NCI-H774 (cell line): ENCODE data around the gene CHRNA3.
"Not testable (repeated sequence)": the region's sequence is repeated elsewhere in the genome, so short reads cannot be mapped to it uniquely, and the experiment has no call there.

Source experiments
- DNase-seq: peaks from one replicate; lab custom pipeline; 2025; lab: John Stamatoyannopoulos, UW

The CHRNA3 gene

DNA sequence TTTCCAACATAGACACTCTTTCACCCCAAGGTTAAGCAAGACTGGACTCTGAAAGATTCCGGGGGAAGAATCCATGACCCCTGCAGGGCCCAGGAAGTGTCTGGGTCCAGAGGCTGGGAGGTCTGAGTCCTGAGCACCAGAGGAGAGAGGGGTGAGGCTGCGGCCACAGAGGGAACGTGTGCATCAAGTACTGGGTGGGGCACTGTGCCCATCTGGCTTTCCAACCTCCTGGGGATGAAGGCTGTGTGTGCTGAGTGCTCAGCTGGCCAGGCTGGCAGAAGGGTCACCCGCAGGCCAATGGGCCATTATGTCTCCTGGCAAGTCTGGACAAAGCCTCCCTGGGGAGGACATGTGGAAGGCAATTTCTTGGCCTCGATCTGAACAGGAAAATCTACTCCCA is 3.3 kb downstream of the CHRNA3 start:
- DNase-seq: no peak

DNA sequence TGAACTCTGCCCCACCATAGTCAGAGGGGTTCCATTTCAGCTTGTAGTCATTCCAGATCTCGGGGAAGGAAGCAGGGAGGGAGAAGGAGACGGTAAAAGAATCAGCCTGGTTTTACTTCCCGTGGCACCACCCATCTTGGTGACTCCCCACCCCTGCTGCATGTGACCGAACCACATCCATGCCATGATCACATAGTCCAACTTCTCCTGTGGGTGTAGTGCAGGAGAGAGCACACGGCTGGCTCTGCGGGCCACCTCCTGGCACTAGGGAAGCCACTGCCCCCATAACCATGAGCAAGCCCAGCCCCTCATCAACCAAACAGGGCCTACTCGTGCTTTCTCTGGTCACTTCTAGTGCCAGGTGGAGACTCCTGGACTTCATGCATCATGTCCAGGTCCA is 3.7 kb downstream of the CHRNA3 start:
- DNase-seq: no peak

DNA sequence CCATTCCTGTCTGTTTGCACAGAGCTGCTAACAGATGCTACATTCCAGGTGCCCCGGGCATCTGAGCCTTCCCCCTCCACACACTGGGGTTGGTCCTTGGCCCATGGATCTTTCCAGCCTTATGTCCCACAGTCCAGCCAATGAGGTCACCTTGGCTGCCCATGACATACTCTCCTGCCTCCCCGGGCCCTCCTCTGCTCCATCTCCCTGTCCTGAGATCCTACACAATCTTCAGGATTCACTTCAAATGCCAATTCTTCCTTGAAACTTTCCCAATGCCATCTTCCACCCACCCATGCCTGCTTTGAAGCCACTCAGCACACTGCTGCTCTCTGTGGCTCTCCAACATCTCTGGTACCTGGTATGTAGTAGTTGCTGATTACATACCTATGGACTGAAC is 4.3 kb downstream of the CHRNA3 start:
- DNase-seq: no peak

DNA sequence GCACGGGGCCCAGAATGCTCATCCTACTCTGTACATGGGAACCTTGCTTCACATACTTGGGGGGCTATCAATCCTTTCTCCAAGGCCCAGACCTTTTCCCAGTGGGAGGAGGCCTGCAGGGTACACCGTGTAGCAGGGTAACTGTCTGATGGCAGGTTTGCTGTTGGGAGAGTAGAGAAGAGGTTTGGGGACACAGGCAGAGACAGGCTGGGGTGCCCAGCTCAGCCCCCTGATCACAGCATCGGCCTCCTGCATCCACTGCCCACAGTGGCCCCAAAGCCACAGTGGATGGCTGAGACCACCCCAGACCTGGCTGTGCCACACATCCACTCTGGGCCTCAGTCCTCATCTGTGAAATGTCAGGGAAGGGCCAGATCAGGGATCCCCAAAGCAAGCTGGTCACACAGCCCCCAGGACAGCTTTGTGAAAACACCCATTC is 5.6 kb downstream of the CHRNA3 start:
- no peak for DNase-seq

- no peak for DNase-seq
Observed at GRCh38 chr15:78614021-78614420, 6.8 kb downstream of the CHRNA3 start.

- DNase-seq: not testable (repeated sequence)
Observed at GRCh38 chr15:78609551-78609950, 11.2 kb downstream of the CHRNA3 start.

- DNase-seq: no peak
Observed at GRCh38 chr15:78605680-78606079, 15.1 kb downstream of the CHRNA3 start.

DNA sequence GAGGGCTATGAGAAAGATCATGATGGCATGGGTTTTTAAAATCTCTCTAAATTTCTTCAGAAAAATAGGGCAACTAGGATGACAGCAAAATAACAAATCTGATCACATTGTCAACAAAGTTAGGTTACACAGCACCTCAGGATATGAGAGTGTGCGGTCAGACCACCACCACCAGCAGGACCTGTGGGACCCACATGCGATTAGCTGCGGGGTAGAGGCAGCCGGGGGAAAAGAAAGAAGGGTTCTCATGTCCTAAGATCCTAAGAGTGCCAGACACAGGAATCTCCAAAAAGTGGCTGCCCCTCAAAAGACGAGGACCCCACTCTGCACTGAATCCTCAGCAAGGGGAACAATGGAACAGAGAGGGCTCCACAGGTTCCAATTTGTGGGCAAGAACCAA is 15.6 kb downstream of the CHRNA3 start:
- no peak for DNase-seq

GRCh38 chr15:78604420-78604819 is 16.4 kb downstream of the CHRNA3 start:
- DNase-seq: no peak

DNA sequence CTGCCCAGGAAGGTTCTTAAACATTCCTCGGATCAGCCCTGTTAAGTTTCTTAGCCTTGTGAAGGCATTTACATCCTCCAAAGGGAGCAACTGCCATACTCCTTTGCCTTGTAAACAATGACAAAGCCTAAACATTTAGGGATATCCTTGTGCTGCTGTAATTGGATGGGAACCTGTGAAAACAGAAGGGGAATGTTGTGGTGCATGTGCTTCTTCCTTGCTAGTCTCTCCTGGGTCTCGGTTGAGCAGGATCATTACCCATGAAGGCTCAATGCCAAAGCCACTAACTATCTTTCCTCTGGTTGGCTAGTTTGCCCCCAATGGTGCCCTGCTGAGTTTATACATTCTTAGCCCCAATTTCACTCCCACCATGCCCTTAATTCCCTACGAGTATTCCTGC is 17.3 kb downstream of the CHRNA3 start:
- DNase-seq: no peak

DNA sequence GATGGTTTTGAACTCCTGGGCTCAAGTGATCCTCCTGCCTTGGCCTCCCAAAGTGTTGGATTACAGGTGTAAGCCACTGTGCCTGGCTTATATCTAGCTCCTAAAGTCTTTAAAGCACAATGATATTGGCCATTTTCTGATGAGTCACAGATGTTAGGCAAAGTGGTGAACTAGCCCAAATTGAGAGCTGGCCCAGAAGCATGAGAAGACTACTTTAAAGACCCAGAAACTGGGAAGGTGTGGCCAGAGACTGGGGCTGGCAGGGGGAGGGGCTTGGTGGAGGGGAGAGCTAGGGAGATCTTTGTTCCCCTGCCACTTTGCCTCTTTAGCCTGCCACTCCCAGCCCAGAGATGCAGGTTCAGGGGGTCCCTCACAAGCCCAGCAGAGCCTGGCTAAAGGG is 21.6 kb downstream of the CHRNA3 start:
- DNase-seq: no peak

- DNase-seq: no peak
Observed at GRCh38 chr15:78598348-78598747, 22.4 kb downstream of the CHRNA3 start.

DNA sequence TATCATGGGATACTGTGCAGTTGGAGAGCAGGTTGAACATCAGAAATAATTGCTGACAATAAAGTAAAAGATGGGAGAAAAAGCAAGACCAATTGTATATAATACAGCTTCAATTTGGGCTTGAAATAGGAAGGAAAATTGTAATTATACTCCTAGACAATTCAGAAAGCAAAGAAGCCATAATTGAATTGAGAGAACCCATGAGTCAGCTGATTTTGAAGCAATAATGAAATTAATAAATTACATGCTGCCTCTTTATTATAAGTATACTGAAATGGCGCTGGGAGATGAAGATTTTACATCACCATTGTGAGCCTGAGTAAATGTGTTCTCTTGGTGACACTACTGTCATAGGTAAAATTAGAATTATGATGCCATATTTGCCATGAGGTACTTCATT is 23.2 kb downstream of the CHRNA3 start:
- DNase-seq: no peak

- no peak for DNase-seq
Observed at GRCh38 chr15:78574944-78575343, 45.9 kb downstream of the CHRNA3 start.

DNA sequence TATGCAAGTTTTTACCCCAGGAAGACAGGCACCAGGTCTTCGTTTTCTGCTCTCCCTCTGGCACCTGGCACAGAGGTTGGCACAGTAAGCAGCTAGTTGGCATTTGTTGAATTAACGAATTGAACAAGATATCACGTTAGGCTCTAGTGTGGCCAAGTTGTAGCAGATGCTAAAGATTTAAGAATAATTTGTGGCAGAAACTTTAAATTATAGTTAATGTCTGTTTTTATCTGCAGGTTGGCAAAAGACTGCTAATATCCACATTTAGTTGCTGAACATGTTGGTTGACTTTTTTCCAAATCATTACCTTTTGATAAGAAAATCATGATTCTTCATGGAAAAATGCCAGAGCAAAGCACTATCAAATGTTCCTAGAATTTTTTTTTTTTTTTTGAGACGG is 47.4 kb downstream of the CHRNA3 start:
- no peak for DNase-seq

GRCh38 chr15:78571382-78571781 is 49.4 kb downstream of the CHRNA3 start:
- no peak for DNase-seq

- DNase-seq: no peak
Observed at GRCh38 chr15:78570710-78571109, 50.1 kb downstream of the CHRNA3 start.

DNA sequence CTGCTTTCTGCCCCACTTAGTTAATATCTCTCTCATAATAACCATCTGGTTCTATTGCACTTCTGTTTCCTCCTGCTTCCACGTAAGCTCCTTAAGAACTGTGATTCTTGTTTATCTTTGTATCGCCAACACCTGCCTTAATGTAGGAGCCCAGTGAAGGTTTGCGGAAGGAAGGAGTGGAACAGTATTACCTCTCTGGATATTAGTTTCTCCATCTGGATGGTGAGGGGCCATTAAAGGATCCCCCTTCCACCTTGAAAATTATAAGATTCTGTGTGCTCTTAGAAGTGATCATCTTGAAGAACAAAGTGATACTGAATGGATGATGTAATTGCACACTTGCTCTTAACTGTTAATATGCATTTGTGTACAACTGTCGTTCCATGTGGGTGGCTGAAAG is 53.3 kb downstream of the CHRNA3 start:
- no peak for DNase-seq

DNA sequence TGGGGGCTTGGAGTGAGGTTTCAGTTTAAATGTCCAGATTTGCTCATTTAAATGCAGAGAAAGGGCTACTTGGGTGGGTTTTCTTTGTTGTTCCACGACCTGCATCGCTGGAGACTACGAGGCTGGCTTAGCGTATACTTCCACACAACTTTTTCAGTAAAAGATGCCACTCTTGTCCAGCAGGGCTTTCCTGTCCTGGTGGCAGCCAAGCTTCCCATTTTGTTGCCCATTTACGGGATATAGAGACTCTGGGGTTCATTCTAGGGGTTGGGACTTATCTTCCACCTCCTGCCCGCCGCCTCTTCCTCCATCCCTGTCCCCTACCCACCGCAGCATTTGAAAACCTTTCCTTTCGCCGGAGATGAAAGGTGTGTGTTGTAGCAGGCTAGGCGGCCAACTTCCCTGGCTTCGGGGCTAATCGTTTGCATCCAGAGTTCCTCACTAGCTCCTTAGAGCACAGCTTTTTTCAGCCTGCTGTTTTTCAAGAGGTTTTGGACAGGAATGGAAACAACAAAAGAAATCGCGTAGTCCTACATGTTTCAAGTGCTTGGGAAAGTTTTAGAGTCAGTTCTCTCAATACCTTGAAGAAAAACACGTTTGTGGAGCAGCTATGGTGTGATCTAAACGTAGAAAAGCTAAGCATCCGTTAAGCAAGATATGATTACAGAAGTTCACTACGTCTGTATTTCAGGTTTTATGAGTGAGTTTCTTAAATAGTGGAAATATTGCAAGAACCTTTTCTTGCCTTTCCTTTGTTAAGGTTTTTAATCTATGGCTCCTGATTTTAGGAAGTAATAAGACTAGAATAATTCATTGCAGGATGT is 54.6 kb downstream of the CHRNA3 start:
- DNase-seq: peak; percentile 8

DNA sequence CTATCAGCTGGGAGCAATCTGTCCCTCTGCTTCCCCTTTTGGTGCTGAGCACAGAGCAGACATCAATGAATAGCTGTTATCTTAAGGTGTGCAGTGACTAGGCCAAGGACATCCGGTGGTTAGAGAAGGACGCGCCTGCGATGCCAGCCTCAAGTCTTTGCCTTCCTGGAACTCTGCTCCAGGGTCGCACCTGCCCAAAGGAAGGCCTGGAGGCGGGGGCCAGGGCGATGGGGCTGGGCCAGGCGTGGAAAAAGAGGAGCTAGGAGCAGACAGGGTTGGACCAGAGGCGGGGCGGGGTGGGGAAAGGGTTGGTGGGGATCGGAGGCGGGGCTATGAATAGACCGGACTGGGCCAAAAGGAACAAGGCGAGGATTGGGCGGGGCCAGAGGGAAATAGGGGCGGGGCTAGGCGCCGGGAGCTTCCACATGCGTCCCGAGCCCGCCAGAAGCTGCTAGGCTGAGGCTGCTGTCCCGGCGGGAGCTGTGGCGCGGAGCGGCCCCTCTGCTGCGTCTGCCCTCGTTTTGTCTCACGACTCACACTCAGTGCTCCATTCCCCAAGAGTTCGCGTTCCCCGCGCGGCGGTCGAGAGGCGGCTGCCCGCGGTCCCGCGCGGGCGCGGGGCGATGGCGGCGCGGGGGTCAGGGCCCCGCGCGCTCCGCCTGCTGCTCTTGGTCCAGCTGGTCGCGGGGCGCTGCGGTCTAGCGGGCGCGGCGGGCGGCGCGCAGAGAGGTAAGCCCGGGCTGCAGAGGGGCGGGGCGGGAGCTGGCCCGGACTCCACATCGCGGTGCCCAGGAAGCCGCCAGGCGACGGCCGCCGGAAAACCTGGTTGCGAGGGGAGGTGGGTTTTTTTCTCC is 55.5 kb downstream of the CHRNA3 start, which contains the start of gene CHRNA5:
CHRNA5 (plus strand) TSS at position 424 of the 854 bp plus-strand sequence; CDS start at position 624, 200 bp downstream.
- DNase-seq: peak; percentile 86

DNA sequence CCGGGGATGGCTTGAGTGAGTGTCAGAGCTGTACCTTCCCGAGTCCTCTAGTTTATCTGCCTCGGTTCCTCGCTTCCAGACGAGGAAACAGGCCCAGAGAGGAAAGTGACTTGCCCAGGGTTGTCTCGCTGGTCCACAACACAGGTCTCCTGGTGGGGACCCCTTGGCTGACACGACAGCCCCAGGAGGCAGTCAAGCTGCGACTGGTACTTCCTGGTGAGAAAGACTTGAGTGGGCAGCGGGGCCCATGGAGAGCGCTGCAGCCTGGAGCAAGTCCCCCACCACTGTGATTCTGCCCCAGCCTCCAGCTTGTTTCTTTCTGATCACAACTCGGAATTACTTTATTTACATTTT is 56.1 kb downstream of the CHRNA3 start:
- no peak for DNase-seq

DNA sequence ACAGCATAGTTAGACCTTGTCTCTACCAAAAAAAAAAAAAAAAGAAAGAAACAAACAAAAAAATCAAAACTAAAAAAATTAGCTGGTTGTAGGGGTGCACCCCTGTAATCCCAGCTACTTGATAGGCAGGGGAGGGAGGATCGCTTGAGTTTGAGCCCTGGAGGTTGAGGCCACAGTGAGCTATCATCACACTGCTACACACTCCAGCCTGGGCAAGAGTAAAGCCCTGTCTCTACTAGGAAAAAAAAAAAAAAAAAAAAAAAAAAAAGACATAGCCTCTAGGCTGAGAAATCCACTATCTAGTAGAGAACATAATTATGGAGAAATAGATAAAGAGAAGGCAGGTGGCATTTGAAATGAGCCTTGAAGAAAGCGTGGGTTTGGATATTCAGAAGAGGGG is 57.7 kb downstream of the CHRNA3 start:
- no peak for DNase-seq

GRCh38 chr15:78561490-78561889 is 59.3 kb downstream of the CHRNA3 start:
- DNase-seq: no peak
